HG03175 (cell line): Measurements from ENCODE around the gene MYH10.

Source experiments
- ATAC-seq: cut with Tn5 transposase; IDR thresholded peaks from one replicate; pipeline ENCODE4 v1.9.1; 2021; ENCODE audit warnings: mild to moderate bottlenecking, moderate library complexity; ENCODE audit not compliant: unreplicated experiment

Gene MYH10

DNA sequence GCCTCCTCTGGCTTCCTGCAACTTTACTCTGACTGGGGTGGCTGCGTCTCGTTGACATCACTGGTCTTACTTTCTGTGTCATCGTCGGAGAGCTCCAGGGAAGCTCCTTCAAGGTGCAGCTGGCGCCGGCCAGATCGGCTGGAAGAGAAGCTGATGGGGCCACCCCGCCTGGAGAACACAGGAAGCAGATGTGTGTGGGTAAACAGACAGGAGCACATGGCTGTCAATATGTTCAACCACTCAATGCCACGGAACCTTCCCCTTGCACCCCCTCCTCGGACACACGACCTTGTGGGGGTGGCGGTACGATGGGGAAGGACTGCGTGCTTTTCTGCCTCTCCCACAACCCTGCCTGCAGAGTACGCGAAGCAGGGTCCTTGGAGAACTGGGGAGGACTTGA is 154.7 kb downstream of the MYH10 start:
- no peak for ATAC-seq

DNA sequence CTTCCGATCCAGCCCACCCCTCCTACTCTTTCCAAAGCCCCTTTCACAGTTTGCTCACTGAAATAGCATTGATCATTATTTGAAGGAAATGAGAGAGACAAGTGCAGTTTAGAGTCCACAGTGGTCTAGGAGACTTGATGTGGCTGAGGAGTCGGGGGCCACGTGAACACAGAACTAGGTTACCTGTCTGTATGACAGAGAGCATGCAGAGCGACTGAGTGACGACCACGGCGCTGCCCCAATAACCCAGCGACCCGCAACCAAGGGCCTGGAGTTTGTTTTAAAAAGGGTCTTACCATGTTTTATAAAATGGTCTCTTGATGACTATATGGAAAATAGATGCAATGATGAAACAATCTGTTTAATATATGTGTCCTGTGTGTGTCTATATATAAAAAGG is 155.3 kb downstream of the MYH10 start:
- ATAC-seq, result no peak

DNA sequence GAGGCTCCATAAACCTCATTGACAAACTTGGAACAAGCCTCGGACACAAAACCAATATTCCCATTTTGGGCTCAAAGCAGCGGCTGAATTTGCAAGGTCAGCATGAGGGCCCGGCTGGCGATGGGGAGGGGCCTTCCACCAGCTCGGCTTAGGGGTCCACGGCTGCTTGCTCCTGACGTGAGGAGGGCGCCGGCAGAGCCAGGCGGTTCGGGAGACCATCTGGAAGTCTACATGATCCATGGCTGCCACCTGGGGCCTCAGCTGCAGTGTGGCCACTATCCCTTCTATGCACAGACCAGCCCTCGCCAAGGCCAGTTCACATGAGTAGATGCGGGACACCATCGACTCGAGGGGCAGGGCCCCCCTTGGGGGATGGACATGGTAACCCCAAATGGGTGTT is 155.7 kb downstream of the MYH10 start:
- no peak for ATAC-seq

DNA sequence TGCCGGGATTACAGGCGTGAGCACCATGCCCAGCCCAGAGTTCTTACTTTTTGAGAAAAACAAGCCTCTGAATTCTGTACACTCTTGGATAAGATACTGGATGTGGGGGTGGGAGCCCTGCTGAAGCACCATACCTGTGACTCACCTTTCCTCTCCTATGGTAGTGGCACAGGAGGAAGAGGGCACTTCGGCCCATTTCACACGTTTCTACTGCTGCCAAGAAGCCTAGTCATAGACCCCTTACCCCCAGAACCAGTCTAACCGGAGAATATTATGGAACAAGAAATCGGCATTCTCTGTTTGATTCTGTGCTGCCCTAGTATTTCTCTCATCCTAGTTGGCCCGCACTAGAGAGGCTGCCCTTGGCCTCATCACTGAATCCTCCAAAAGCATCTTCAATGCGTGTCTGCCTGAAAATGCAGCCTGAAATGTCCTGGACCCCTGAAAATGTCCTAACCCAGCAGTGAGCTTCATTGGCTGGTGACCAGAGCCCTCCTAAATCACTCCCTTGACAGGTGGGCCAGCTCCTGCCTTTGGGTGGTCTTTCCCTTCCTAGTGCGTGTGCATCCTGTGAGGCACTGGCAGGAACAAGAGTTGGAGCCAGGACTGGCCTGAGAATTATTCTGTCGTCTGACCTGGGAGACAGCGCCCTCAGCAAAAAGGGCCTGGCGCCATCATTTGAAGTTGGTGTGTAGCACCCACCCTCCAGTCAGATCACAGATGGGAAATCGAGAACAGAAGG is 156.9 kb downstream of the MYH10 start:
- no peak for ATAC-seq

DNA sequence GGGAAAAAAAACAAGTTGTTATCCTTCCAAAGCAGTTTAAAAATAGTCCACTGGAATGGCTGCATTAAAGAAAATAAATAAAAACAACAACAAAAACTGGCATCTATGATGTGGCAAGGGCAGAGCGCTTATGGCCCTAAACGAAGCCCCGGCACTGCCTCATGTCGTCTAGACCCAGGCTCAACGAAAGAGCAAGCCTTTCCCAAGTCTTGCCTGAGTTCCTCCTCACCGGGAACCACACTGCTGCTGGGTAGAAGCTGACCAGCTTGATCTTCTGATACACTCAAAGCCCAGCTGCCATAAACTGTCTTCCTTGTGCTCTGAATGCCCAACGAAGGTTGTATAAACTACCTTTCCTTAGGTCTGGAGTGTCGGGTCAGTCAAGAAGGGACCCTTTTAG is 157.9 kb downstream of the MYH10 start:
- ATAC-seq, result no peak

DNA sequence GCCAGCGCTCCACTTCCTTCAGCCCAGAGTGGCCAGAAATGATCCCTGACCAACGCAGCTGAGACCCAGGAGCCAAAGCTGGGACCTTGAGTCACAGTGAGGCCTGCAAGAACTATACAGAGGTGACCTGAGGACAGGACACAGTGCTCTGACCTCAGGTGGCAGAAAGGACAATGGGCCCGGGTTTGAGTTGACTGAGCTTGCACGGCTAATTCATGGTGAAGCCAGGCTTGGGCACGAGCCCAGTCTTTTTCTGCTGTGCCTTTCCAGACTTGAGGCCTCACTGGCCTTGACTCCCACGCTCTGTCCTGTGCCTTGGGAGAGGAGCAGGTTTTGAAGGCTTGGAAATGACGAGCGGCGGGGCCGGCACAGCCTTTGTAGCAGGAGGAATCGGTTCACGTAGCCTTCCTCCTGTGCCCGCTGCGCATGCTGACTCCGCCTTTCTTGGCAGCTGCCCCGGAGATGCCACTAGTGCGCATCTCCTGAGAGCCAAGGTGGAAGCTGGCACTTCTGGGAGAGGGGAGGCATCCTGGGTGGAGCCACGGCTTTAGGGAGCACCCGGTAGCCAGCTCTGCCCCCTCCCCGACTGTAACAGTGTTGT is 160.0 kb downstream of the MYH10 start:
- no peak for ATAC-seq

DNA sequence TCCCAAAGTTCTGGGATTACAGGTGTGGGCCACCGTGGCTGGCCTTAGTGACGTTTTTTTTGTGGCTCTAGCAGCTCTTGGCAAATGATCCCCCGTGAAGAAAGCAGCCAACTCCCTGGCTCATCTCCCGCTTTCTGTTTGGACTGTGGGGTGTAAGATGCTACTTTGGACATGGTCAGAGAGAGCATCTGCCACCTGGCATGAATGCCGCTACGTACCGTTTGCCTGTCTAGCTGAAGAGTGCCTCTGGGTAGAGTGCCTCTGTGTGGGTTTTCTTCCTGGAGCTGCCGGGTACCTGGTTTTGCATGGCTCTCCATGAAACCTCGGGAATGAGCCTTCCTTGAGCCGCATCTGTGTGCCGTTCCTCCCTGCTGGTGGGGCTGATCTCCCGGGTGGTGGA is 160.6 kb downstream of the MYH10 start:
- no peak for ATAC-seq

DNA sequence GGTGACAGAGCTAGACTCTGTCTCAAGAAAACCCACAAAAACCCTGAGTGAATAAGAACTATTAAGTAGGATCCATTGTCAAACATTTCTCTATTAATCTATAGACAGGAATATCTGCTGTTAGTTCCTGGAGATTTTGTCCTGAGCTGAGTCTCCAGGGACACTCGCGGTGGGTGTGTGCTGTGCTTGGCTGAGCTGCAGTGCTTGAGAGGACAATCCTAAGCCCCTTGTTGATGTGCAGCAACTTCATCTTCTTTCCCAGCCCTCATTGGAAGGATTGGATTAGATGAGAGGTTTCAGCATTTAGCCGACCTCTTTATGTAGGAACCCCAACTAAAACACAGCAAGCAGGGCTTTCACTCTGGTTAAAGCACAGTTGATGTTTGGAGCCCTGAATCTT is 161.5 kb downstream of the MYH10 start:
- ATAC-seq, result no peak

DNA sequence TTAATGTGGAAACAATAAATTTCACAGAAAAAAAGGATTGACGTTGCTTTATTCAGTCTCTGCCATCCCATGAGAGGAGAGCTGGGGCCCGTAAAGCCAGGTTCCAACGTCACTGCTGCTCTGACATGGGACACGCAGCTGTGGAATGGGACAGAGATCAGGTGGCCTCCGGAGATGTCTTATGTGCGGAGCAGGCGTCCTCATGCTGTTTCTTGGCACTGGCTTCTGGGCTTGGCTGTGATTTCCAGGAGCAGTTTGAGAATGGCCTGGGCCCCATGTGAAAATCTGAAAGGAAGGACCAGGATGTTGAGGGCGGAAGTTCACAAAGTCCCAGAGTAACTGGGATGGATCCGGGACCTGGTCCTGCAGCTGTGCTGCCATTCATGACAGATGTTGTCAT is 162.4 kb downstream of the MYH10 start:
- no peak for ATAC-seq

DNA sequence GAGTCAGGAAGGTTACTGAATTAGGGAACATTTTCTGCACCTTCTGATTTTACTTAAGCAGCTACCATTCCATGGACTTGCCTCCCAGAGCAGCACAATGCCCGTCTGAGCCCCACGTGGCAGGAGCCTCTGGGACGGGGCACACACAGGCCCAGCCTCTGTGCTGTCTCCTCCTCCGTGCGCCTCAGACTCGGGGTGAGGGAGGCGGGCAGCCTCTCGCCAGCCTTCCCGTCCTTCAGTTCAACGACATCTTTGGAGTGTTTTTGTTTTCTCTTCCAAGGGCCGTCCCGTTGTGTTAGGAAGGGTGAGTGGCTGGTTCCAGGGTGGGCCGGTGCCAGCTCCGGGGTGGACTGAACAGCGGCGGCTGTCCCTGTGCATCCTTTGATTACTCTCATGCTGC is 163.0 kb downstream of the MYH10 start:
- ATAC-seq, result no peak

DNA sequence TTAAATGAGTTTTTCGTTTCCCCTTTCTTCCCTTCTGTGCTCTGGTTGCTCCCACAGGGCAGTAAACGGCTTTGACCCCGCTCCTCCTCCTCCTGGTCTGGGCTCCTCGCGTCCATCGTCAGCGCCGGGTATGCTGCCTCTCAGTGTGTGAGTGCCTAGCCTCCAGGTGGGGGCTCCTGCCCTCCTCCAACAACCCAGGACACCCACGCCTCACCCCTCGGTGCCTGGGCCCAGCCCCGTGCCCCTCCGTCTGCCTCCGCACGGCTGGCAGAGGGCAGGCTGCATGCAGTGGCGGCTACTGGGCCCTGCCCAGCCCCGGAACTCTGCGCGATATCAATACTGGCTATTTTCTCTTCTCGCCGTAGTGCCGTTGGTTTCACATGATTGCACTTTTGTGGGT is 163.7 kb downstream of the MYH10 start:
- ATAC-seq, result no peak

DNA sequence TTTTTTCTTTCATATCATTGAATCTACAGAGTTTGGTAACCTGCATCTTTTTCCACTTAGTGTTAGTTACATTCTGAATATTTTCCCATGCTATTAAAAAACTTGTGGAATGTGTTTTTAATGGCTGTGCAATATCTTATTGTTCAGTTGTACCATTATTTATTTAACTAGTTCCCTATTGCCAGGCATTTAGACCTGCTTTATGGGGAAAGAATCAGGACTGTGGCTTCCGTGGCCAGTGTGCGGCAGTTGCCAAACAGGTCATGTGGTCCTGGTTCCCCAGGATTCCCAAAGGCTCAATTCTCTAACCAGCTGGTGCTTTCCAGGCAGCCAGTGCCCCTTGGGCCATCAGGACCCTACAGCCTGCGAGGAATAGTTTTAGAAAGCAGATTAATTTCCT is 164.1 kb downstream of the MYH10 start:
- ATAC-seq, result no peak

DNA sequence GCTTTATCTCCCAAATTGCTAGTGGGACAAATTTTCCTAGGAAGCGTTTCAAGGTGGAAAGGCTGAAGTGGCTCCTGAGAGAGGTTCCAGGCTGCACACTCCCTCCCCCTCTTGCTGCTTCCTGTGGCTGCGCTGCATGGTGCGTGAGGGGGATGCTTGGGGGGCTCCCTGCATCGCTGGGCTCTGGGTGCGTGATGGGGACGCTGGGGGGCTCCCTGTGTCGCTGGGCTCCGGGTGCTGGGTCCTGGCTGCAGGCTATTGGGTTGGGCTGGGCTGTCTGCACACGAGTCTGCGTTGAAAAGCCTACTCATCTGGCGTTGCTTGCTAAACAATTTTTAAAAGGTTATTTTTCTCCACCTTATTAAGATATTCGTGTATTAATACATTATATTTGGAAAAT is 164.8 kb downstream of the MYH10 start:
- ATAC-seq, result no peak

DNA sequence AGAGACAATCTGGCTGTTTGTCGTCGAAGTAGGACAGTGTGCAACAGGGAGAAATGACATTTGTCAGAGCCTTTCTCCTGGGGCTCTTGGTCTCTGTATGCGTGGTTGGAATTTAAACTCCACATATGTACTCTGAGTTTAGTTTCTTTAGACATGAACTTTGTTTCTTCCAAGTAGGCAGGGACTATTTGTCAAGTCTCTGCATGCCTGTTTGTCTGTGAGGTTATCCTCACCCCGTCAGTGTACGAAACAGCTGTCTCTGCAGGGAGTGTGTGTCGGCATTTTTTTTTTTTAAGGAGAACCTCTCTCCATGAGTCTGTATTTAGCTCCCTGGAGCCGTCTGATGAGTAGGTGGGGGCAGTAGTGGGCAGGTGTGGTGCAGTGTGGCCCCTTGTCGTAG is 165.2 kb downstream of the MYH10 start:
- ATAC-seq, result no peak

DNA sequence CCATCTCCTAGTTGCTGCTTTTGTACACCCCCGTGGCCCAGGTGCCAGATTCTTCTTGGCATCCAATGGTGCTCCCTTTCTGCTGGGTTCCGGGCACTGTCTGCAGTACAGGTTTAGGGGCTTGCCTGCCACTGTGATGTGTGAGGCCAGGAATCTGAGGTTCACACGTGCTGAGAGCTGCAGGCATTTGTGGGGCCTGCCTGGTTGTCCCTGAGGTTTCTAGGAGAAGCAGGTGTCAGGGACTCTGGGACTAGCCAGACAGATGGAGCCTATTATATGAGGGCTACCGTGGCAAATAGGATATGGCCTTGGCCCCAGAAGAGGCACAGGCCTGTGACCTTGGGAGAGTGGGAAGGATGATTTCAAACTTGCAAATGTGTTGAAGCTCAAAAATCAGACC is 165.6 kb downstream of the MYH10 start:
- ATAC-seq, result no peak

DNA sequence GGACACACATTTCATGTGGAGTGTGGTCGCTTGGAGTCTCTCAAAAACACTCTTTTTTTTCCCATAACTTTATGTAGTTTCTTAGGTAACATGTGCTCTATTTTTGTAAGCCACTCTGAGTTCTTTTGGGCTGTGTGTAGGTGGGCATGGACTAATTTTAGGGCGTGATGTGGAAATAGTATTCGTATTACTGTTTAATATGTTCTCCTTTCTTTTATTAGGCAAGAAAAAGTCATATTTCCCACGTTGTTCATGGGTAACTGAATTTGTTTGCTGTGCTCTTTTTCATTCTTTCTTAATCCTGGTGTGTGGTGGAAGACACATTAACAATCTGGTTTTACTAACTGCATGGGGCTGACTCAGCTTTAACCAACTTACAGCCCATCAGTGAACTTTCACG is 167.4 kb downstream of the MYH10 start:
- no peak for ATAC-seq

DNA sequence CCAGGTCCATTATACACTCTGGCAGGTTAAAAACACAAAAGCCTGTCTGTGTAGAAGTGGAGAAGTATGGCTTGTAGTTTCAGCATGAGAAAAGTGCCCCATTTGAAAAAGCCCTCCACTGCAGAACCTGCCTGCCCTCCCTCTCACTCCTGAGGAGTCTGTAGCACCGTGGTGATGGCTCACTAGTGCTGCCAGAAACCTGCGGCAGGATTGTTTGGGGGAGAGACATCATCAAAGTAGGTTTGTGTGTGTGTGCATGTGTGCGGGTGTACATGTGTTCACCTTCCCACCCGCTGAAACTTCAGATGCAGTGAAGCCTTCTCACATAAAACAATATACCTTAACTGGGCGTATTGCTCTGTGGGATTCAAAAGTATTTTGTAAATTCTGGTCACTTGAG is 168.0 kb downstream of the MYH10 start:
- ATAC-seq, result no peak

DNA sequence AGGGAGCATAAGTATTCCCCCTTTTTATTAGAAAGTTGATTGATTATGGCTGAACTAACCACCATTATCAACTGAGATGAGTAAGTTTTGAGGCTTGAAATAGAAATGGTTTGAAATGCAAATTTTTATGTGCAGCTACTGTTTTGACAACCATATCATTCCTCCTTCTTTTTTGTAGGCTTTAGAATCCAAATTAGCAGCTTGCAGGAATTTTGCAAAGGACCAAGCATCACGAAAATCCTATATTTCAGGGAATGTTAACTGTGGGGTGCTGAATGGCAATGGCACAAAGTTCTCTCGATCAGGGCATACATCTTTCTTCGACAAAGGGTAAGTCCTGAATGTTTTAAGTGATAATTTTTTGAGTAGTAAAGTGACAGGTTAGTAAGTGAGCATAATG is 170.7 kb downstream of the MYH10 start:
- ATAC-seq, result no peak

DNA sequence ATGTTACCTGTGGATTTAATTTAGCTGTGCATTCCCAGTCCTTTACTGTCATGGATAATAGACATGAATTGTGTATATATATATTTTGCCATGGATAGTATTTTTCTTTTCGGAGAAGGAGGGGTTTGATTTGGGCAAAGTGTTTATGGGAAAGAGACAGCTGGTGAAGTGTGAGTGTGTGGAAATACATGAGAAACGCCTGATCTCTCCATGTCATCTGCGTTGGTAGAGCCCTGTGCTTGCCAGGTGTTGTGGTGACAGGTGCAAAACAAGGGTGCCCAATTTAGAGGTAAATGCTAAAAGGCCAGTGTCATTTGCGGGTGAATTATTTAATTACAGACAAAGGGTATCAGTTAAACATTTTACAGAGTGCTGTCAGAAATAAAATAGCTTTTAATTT is 171.4 kb downstream of the MYH10 start:
- no peak for ATAC-seq

DNA sequence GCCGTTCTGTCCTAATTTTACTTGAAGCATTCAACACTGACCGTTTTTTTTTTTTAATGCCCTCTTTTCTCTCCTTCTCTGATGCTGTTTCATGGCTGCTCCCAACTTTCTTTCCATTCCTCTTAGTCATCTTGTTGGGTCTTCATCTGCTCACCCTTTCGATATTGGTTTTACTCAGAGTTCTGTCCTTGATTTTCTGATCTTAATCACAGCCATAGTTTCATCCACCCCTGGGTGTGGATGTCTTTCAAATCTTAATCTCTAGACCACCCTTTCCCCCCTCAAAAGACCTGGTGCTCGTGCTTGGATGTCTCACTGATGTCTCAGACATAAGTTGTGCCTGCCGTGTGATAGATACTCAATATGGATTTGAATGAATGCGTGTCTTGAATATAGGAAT is 172.4 kb downstream of the MYH10 start:
- ATAC-seq, result no peak

DNA sequence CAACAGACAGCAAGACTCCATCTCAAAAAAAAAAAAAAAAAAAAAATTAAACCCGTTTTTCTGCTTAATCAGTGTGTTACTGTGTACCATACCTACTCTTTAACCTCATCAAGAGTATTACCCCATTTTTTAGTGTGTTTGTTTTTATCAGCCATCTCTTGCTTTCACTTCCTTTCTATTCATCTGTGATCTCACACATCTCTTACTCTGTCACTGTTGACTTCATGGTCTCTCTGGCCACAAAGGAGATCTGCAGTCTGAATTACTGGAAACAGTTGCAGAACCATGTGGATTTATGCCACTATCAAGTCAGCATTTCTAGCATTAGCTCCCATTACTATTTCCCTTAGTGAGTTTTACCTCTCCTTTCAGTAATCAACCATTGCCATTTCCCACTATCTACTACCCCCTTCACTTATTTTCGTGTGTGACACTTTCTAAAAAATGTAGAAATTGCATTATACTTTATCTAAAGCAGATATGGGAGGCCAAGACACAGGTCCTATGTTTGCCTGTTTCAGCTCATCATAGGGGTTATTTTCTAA is 174.8 kb downstream of the MYH10 start:
- no peak for ATAC-seq

DNA sequence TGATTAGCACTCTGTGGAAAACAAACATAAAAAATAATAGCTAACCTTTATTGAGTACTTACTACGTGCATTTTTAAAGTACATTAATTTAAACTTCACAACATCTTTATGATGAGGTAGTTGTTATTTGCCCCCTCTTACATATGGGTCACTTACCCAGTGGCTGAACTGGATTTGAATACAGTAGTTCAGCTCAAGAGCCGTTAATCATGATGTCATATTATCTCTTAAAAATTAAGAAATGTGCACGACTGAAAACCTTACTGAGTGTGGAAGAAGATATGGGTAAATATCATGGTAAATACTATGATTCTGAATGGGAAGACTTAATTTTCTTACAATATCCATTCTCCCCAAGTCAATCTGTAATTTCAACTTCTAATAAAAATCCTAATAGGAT is 177.2 kb downstream of the MYH10 start:
- no peak for ATAC-seq
